CD4-positive, alpha-beta T cell (primary cell): Measurements from ENCODE around the gene RPL15. TPM values are rescaled to one million over a fixed set of nuclear protein-coding genes. Genes with fewer than 3 reads are reported as not detected.

ENCODE experiments used
- ATAC-seq: fragments of 200-7000 bp; cut with Tn5 transposase; one replicate; pipeline ENCODE4 v1.10.0; 2022; ENCODE audit warnings: mild to moderate bottlenecking; ENCODE audit not compliant: poor library complexity
- CTCF ChIA-PET: fragments of 350-600 bp; sonication (Branson Sonifier 250); formaldehyde crosslinking; loops from one replicate; lab custom pipeline; 2021; ENCODE audit warnings: antibody characterized with exemption, inconsistent platforms; lab: Charles Lee
- POLR2A ChIA-PET: fragments of 350-600 bp; sonication (Branson Sonifier 250); formaldehyde crosslinking; loops from one replicate; lab custom pipeline; 2021; ENCODE audit warnings: antibody characterized with exemption, inconsistent platforms; lab: Charles Lee
- DNase-seq, 14 experiments: peaks; one replicate each; pipeline ENCODE4 v3.0.0-alpha.2; 2013 to 2020; ENCODE audit warnings: mixed read lengths in 2 of 14
- H3K27ac ChIP-seq, 2 donors: one replicate each; pipeline versions ENCODE4 v1.5.1 to v1.7.0; 2013; ENCODE audit warnings: low read length in 2 of 2, low read depth in 1 of 2, mild to moderate bottlenecking in 1 of 2
- H3K27me3 ChIP-seq, 2 experiments: 1 replicate in 1 of 2; 2 replicates in 1 of 2; pipeline versions ENCODE4 v1.6.1 to v1.7.0; 2013; ENCODE audit warnings: low read length in 2 of 2, control low read depth in 1 of 2, mild to moderate bottlenecking in 1 of 2, moderate library complexity in 1 of 2; ENCODE audit not compliant: insufficient read depth in 2 of 2, control insufficient read depth in 1 of 2
- H3K36me3 ChIP-seq: one replicate; pipeline ENCODE4 v1.6.1; 2013; ENCODE audit warnings: low read length, control low read depth; ENCODE audit not compliant: insufficient read depth
- H3K4me1 ChIP-seq: one replicate; pipeline ENCODE4 v1.6.1; 2013; ENCODE audit warnings: low read length, control low read depth; ENCODE audit not compliant: insufficient read depth
- H3K4me3 ChIP-seq: one replicate; pipeline ENCODE4 v1.5.1; 2013; ENCODE audit warnings: mild to moderate bottlenecking, low read length, moderate library complexity
- H3K9me3 ChIP-seq, 2 experiments: 1 replicate in 1 of 2; 2 replicates in 1 of 2; pipeline versions ENCODE4 v1.6.1 to v1.7.0; 2013; ENCODE audit warnings: low read length in 2 of 2, mild to moderate bottlenecking in 2 of 2, control low read depth in 1 of 2, moderate library complexity in 1 of 2; ENCODE audit not compliant: control insufficient read depth in 1 of 2, insufficient read depth in 1 of 2
- H3K27ac Mint-ChIP-seq: one replicate; pipeline ENCODE4 v1.8.0; 2020; ENCODE audit warnings: mixed read lengths
- H3K27me3 Mint-ChIP-seq: one replicate; pipeline ENCODE4 v1.8.0; 2021; ENCODE audit warnings: mixed read lengths
- H3K36me3 Mint-ChIP-seq: one replicate; pipeline ENCODE4 v1.8.0; 2021; ENCODE audit warnings: low read depth, mixed read lengths
- H3K4me1 Mint-ChIP-seq: one replicate; pipeline ENCODE4 v1.8.0; 2021; ENCODE audit warnings: low read depth, mixed read lengths
- H3K4me3 Mint-ChIP-seq: one replicate; pipeline ENCODE4 v1.8.0; 2020; ENCODE audit warnings: mild to moderate bottlenecking, mixed read lengths
- H3K9me3 Mint-ChIP-seq: one replicate; pipeline ENCODE4 v1.8.0; 2020; ENCODE audit warnings: mixed read lengths
- CTCF ChIP-seq: fragments of 200-600 bp; IDR thresholded peaks from one replicate; pipeline ENCODE4 v1.8.0; 2022; ENCODE audit warnings: antibody characterized with exemption, mild to moderate bottlenecking
- intact Hi-C, 2 experiments: fragments of 100-400 bp; cut with DNase I in 1 of 2; cut with micrococcal nuclease in 1 of 2; formaldehyde crosslinking; loops; one replicate each; pipeline versions ENCODE4 v1.15.1 to v1.9.0; 2023 to 2025; cut with DNase I, micrococcal nuclease
- total RNA-seq, 174 experiments: library from RNA in 2 of 174; stranded (reverse) in 2 of 174; gene quantifications; one replicate each; pipeline ENCODE4 v1.2.3 and lab custom pipeline; 2021 to 2026

Gene RPL15
- total RNA-seq, 2 experiments from 2014 or later: 2,331 to 2,343 TPM

- no peaks in the 10 kb centered on the region for H3K4me1 ChIP-seq
- DNase-seq (no peak), ATAC-seq (no peak)
- POLR2A ChIA-PET: no interaction called here
- no peaks in the 10 kb centered on the region for H3K9me3 ChIP-seq
- Mint-ChIP-seq H3K4me1 (peaks cover 4% of the 10 kb centered on the region), H3K36me3 (peaks cover 82% of the 10 kb centered on the region), H3K27me3 (no peaks in the 10 kb centered on the region), H3K9me3 (no peaks in the 10 kb centered on the region), H3K4me3 (no peak overlapping the region), H3K27ac (no peak overlapping the region)
- TF ChIP-seq CTCF: no peak
- peaks cover 25% of the 10 kb centered on the region for H3K36me3 ChIP-seq
- H3K27ac ChIP-seq: no peak overlapping the region
- intact Hi-C loops: no loop called here
- CTCF ChIA-PET: no interaction called here
- no peaks in the 10 kb centered on the region for H3K27me3 ChIP-seq
- no peak overlapping the region for H3K4me3 ChIP-seq
These were observed 21.8 kb upstream of the RPL15 start for GRCh38 chr3:23895181-23895580.

- Histone ChIP-seq H3K4me1 (no peaks in the 10 kb centered on the region), H3K9me3 (no peaks in the 10 kb centered on the region), H3K4me3 (no peak overlapping the region), H3K27ac (no peak overlapping the region), H3K27me3 (no peaks in the 10 kb centered on the region), H3K36me3 (peaks cover 10% of the 10 kb centered on the region)
- Mint-ChIP-seq H3K27ac (no peak overlapping the region), H3K4me3 (no peak overlapping the region), H3K4me1 (no peaks in the 10 kb centered on the region), H3K27me3 (no peaks in the 10 kb centered on the region), H3K36me3 (peaks cover 75% of the 10 kb centered on the region), H3K9me3 (no peaks in the 10 kb centered on the region)
- no peak for DNase-seq
- TF ChIP-seq CTCF: no peak
- POLR2A ChIA-PET: interaction anchor here (1.4 kb wide), 1 partner anchor 16 kb away, joined by 5 read pairs; the partner anchor contains the start of genes NKIRAS1 and RPL15
- CTCF ChIA-PET: interaction anchor here (0.5 kb wide), 1 partner anchor 73 kb away, joined by 3 read pairs; no protein-coding TSS in a partner anchor
- ATAC-seq: no peak
- intact Hi-C loops: no loop called here
These were observed 16.2 kb upstream of the RPL15 start for GRCh38 chr3:23900744-23901143.

DNA sequence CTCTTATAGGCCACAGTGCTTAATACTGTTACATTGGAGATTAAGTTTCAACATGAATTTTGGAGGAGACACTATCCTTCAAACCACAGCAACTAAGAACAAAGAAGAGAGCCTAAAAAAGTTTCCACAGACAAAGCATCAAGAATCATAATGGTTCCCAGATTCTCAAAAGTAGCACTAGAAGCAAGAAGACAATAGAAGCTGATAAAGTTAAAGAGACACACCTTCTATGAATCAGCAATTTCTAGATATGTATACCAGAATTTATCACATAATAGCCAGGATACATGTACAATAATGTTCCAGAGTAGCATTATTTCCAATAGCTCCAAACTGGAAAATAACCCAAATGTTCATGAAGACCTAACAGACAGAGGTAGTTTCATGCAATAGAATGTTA lies 12.4 kb upstream of the RPL15 start:
- intact Hi-C loops: no loop called here

More for the DNA sequence above, 12.4 kb upstream of the RPL15 start:
- H3K4me1 Mint-ChIP-seq: no peaks in the 10 kb centered on the region
- peaks cover 4% of the 10 kb centered on the region for H3K36me3 ChIP-seq
- H3K27ac ChIP-seq: no peak overlapping the region
- no peak for TF ChIP-seq CTCF
- H3K27ac Mint-ChIP-seq: no peak overlapping the region
- DNase-seq (no peak), ATAC-seq (no peak)
- H3K4me1 ChIP-seq: no peaks in the 10 kb centered on the region
- no peaks in the 10 kb centered on the region for H3K9me3 ChIP-seq
- H3K27me3 ChIP-seq: no peaks in the 10 kb centered on the region
- ChIA-PET CTCF (no interaction called here), POLR2A (no interaction called here)
- no peaks in the 10 kb centered on the region for H3K27me3 Mint-ChIP-seq
- no peak overlapping the region for H3K4me3 ChIP-seq
- no peaks in the 10 kb centered on the region for H3K9me3 Mint-ChIP-seq
- H3K36me3 Mint-ChIP-seq: peaks cover 73% of the 10 kb centered on the region
- H3K4me3 Mint-ChIP-seq: no peak overlapping the region
